Testis (tissue), 2 donors: ENCODE data around the gene SLC22A31.

Experiments
- POLR2A ChIP-seq: fragments of 450-650 bp; IDR thresholded peaks from one replicate; pipeline ENCODE4 v1.6.1; 2017; ENCODE audit warnings: antibody characterized with exemption, mild to moderate bottlenecking, moderate library complexity
- TF ChIP-seq, protein P1 (sequence below), 3 experiments: fragments of 450-650 bp in 2 of 3; fragments of 200-600 bp in 1 of 3; sonication (generic) in 1 of 3; IDR thresholded peaks; one replicate each; pipeline ENCODE4 v1.5.1; 2016 to 2019; ENCODE audit warnings: antibody characterized with exemption in 3 of 3, mild to moderate bottlenecking in 2 of 3, moderate library complexity in 1 of 3

DNA sequence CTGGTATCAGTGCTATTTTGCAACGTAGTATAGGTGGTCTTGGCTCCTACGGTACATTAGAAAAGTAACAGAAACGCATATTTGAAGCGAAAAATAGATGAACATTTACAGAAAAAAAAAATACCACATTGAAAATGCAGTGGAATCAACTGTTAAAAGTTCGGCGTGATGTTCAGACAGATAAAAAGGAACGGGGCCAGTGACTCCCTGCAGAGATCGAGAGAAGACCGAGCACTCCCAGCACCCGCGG is 16.7 kb upstream of the SLC22A31 start:
- TF ChIP-seq POLR2A = no peak
- TF ChIP-seq, protein P1, sequence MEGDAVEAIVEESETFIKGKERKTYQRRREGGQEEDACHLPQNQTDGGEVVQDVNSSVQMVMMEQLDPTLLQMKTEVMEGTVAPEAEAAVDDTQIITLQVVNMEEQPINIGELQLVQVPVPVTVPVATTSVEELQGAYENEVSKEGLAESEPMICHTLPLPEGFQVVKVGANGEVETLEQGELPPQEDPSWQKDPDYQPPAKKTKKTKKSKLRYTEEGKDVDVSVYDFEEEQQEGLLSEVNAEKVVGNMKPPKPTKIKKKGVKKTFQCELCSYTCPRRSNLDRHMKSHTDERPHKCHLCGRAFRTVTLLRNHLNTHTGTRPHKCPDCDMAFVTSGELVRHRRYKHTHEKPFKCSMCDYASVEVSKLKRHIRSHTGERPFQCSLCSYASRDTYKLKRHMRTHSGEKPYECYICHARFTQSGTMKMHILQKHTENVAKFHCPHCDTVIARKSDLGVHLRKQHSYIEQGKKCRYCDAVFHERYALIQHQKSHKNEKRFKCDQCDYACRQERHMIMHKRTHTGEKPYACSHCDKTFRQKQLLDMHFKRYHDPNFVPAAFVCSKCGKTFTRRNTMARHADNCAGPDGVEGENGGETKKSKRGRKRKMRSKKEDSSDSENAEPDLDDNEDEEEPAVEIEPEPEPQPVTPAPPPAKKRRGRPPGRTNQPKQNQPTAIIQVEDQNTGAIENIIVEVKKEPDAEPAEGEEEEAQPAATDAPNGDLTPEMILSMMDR (IDR thresholded peaks at IDR 0.05) = no peak
